ENCODE results near the gene B4GALT2. TPM values are rescaled to one million over a fixed set of nuclear protein-coding genes. Genes with fewer than 3 reads are reported as not detected.

The B4GALT2 gene
- total and polyA plus RNA-seq, 9 of the 15 experiments (the other 6 are each of a cell fraction or from before 2014, with no cell fraction given) = 1.3 to 86.8 (median 43.8) TPM

GRCh38 chr1:43981135-43981491, 2.1 kb downstream of the B4GALT2 start:
- Histone ChIP-seq H3K4me2 (ENCODE audit: insufficient read depth, low read length) (no peak overlapping the region; the same call in 1 of the 2 replicates), H3K79me2 (ENCODE audit: control insufficient read depth, insufficient read depth, low read length) (peaks cover 67% of the 10 kb centered on the region), H3K9me1 (ENCODE audit: control insufficient read depth, insufficient read depth, low read length) (peaks cover 21% of the 10 kb centered on the region), H3K4me3 (no peak overlapping the region), H4K20me1 (replicated peaks; ENCODE audit: control insufficient read depth, insufficient read depth, low read length) (peaks cover 25% of the 10 kb centered on the region), H3K9ac (ENCODE audit: insufficient read depth in 1 of 2, low read depth in 2 of 2, low read length in 2 of 2) (peak overlapping the region; percentile 75 to 99; a peak in 3 of 4 replicates), H3K27me3 (ENCODE audit: control insufficient read depth in 2 of 2, insufficient read depth in 2 of 2, low read length in 2 of 2) (no peaks in the 10 kb centered on the region), H3K36me3 (ENCODE audit: control insufficient read depth, insufficient read depth, low read length) (peaks cover 81% of the 10 kb centered on the region), H2AFZ (ENCODE audit: low read depth, low read length) (no peak overlapping the region), H3K9me3 (replicated peaks; ENCODE audit: control insufficient read depth, insufficient read depth, low read depth, low read length) (no peaks in the 10 kb centered on the region), H3K4me1 (replicated peaks in 1 of 2; ENCODE audit: control insufficient read depth in 2 of 2, insufficient read depth in 2 of 2, low read length in 2 of 2) (peaks cover 42 to 78% of the 10 kb centered on the region in 2 experiments), H3K27ac (ENCODE audit: extremely low read depth, low read depth, low read length) (no peak overlapping the region)
- 94% methylated on average over 15 of the region's 20 CpGs for WGBS (ENCODE audit: insufficient coverage, low coverage, missing lambda C conversion rate)
- POLR2A ChIA-PET = interaction anchor here (0.6 to 1.2 kb wide), 3 partner anchors 8 to 67 kb away, joined by 3 to 4 read pairs (median 3); no protein-coding TSS in a partner anchor
- no peak for ATAC-seq
- intact Hi-C loops (cut with micrococcal nuclease) (no loop called here), in situ Hi-C loops (cut with MboI) (no loop called here)
- DNase-seq (ENCODE audit: extremely low read depth in 1 of 4, low spot score in 3 of 4) = no peak
- no peak for FAIRE-seq
- BruUV-seq (replicated peaks) = no TSS peak
- CTCF ChIA-PET (ENCODE audit: low intra/inter-chr PET ratio) = no interaction called here
- TF ChIP-seq ZNF318 (IDR thresholded peaks at IDR 0.05; ENCODE audit: borderline replicate concordance in 1 of 2, low read depth in 1 of 2) (no peak), ZBTB33 (CRISPR knock-in tag; IDR thresholded peaks at IDR 0.05) (0 out of 2 replicates have a peak, but pooled peaks have one; percentile 60), RBFOX2 (IDR thresholded peaks at IDR 0.05; ENCODE audit: low read depth, low read length) (peak; percentile 41; the same call in 1 of the 2 replicates)

All from K562 (cell line).